SHP77 treated with DMSO at 0.1 percent for 48 hours (cell line): ENCODE data around the gene PLCD1.

Experiments
- DNase-seq: peaks from one replicate; lab custom pipeline; 2025; lab: John Stamatoyannopoulos, UW

Gene PLCD1

DNA sequence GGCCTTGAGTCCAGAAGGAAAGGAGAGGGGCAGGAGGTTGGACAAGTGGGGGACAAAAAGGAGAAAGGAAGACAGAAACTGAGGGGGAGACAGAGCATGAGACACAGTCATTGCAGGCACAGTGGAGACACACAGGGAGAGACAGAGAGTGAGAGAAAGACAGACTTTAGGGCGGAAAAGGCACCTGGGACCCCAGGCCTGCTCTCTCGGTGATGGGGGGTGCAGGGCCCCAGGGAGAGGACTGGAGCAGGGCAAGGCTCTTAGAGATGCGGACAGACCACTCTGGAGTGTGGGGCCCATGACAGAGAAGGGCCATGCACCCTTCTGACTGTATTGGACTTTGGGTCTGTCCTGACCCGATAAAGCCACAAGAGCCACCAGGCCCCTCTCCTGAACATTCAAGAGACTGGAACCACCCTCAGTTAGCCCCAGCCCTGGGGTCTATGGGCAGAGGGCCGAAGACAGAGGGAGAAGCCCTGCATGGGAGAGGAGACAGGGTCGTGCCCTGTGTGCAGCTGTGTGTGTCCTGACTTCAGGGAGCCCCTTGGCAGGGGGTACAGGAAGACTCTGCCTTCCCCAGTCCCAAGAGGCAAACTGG lies 12.5 kb downstream of the PLCD1 start:
- no peak for DNase-seq

DNA sequence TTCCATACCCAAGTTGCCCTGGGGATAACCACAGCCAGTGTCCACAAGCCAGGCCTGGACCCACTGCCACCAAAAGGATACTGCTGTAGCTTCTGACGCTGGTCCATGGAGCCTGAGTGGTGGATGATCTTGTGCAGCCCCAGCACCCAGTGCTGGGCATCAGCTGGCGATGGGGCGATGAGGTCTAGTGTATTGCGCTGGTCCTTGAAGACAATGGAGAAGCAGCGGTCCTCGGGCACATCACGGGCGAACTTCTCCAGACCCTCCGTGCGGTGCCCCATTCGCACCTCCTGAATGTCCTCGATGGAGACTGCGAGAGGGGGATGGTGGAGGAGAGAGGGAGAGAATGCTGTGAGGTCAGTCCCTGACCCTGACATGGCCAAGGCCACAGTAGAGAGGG lies 13.0 kb downstream of the PLCD1 start:
- DNase-seq = no peak

- no peak for DNase-seq
Observed at GRCh38 chr3:38015984-38016383, 13.5 kb downstream of the PLCD1 start.

DNA sequence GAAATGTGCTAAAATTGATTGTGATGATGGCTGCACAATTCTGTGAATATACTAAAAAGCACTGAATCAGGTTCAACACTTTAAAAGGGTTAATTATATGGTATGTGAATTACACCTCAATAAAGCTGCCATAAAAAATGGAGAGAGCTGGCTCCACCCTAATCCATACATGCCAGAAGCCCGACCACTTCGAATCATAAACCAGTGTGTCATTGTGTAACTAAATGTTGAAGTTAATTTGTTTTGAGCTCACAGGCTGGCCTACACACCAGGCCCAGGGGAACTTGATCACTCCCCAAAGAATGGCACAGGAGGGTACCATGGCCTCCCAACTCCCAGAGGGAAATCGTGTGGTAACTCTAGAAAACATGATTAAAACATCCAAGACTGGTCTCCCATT lies 14.0 kb downstream of the PLCD1 start:
- no peak for DNase-seq

DNA sequence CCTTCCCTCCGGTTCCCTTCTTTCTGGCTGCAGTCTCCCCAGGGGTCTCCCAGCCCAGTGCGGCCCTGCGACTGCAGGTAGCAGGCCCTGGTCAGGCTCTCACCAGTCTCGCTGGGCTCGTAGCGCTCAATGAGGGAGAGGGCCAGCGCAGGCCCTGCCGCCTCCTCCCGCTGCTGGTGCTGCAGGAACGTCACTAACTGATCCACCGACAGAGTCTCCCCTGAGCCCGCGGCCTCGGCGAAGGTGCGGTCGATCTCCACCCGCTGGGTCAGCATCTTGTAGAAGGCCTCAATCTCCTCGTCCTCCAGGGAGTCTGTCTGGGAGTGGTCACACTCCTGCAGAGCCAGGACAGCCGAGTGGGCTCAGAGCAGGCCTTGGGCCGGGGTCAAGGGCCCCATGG lies 18.3 kb downstream of the PLCD1 start:
- no peak for DNase-seq

- DNase-seq = no peak
Observed at GRCh38 chr3:38009807-38010591, 19.4 kb downstream of the PLCD1 start.

DNA sequence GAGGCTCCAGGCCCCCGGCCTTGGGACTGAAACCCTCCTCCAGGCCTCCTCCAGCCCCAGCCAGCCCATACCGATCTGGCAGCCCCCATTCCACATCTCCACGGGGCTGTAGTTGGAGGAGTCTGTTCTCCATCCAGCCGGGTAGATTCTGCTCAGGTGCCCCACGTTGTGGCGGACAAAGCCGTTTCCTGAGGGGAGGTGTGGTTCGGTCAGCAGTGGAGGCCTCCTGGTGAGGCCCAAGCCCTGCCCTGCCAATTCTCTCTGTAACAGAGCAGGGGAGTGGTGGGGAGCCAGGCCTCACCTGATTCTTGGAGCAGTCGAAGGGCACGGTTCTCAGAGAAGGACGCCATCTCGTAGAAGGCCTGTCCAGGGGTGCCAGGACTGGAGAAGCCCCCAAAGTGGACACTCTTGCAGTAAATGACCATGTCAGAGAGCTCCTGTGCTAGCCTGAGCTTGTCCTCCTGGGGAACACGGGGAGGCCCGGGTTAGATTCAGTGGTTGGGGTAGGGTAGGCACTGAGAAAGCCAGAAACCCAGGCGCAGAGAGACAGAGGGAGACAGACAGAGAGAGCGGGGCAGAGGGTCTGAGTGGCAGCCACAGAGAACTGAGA lies 20.4 kb downstream of the PLCD1 start:
- DNase-seq = no peak

DNA sequence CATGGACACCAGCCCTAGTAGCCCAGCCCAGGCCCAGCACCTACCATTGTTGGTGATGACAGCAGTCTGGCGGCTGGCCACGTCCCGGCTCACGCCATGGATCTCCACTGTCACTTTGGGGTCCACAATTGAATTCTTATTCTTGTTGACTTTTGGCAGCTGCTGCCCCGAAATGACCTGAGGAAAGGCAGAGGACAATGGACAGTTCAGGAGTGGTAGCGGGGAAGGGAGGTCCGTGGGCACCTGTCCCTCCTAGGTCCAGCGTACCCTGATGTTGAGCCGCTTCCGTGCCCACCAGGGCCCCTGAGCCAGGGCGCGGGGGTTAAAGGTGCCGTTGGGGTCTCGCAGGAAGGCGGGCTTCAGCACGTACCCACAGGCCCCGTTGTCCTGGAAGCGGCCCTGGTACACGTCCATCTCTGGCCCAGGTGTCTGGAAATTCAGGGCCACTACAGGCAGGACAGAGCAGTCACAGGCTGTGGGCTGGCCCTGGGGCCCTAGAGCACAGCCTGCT lies 21.2 kb downstream of the PLCD1 start:
- DNase-seq = no peak

GRCh38 chr3:38007754-38008090 lies 21.7 kb downstream of the PLCD1 start:
- no peak for DNase-seq

DNA sequence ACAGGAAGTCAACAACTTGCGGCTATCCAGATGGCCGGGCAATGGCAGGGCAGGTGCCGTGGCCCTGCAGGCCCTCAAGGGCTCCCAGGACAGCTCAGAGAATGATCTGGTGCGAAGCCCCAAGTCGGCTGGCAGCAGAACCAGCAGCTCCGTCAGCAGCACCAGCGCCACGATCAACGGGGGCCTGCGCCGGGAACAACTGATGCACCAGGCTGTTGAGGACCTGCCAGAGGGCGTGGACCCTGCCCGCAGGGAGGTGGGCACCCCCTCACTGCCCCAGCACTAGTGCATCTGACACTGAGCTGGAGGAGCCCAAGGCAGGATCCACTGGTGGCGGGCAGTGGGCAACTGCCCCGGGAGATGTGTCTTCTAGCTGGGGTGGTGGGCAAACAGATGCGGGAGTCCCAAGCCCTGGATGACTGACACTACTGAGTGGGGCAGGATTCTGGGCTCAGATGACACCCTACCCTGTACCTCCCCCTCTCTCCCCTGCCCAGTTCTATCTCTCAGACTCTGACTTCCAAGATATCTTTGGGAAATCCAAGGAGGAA lies 22.9 kb downstream of the PLCD1 start:
- DNase-seq = no peak

GRCh38 chr3:38006031-38006430 lies 23.4 kb downstream of the PLCD1 start:
- no peak for DNase-seq

- DNase-seq = no peak
Observed at GRCh38 chr3:38005076-38006020, 24.1 kb downstream of the PLCD1 start.

DNA sequence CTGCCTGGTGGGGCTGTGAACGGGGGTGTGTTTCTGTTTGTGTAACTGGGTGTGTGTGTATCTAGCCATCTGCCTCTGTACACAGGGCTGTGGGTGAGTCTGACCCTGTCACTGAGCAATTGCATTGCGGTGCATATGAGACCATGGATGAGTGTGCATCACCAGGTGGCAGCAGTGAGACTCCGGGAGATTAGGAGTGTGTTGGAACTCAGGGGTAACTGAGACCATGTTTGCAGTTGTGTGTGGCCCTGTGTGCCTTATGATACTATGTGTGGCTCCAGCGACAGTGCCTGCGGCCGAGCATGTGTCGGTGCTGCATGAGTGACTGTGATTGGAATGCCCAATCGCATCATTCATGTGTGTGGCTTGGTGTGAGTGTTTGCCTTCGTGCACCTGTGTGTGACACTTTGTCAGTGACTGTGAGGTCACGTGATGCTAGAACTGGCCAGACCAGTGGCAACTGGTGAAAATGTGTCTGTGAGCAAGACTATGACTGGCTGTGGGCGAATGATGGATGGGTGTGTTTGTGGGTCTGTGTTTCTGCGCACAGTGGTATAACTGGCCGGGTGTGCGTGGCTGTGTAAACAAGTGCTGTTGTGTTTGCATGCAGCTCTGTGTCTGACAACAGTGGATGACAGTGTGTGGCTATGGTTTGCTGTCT lies 24.9 kb downstream of the PLCD1 start:
- peak; percentile 15 for DNase-seq

GRCh38 chr3:38003817-38004414 lies 25.5 kb downstream of the PLCD1 start:
- no peak for DNase-seq

GRCh38 chr3:38003371-38003816 lies 26.0 kb downstream of the PLCD1 start:
- DNase-seq = no peak

DNA sequence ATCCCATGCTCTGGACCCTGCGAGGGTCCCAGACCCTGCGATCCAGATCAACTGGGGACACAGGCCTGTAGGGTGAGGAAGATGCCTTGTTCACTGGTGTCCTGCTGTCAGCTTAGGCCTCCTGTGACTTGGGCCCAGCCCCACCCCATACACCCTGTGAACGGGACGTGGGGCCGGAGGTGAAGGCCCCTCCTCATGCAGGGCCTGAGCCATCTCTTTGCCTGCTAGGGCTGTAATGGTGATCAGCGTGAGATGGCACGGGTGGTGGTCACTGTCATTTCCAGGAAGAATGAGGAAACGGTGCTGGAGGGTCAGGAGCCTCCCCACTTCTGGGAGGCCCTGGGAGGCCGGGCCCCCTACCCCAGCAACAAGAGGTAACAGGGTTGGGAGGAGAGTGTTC lies 26.5 kb downstream of the PLCD1 start:
- DNase-seq = no peak

- DNase-seq = no peak
Observed at GRCh38 chr3:38002291-38002876, 27.1 kb downstream of the PLCD1 start.

GRCh38 chr3:38001456-38002081 lies 27.9 kb downstream of the PLCD1 start:
- DNase-seq = no peak

- no peak for DNase-seq
Observed at GRCh38 chr3:38000965-38001455, 28.4 kb downstream of the PLCD1 start.
